GM21723 (cell line): ENCODE data around the gene DDR2.

Experiments used
- ATAC-seq: cut with Tn5 transposase; IDR thresholded peaks from one replicate; pipeline ENCODE4 v1.9.1; 2021; ENCODE audit warnings: mild to moderate bottlenecking, moderate library complexity; ENCODE audit not compliant: unreplicated experiment

The DDR2 gene

GRCh38 chr1:162694911-162695310 is 62.6 kb downstream of the DDR2 start:
- no peak for ATAC-seq

- ATAC-seq = no peak
These were observed 63.4 kb downstream of the DDR2 start for GRCh38 chr1:162695687-162696086.

- no peak for ATAC-seq
These were observed 64.1 kb downstream of the DDR2 start for GRCh38 chr1:162696286-162696862.

- ATAC-seq = no peak
These were observed 65.1 kb downstream of the DDR2 start for GRCh38 chr1:162697140-162697895.

- ATAC-seq = no peak
These were observed 67.1 kb downstream of the DDR2 start for GRCh38 chr1:162699366-162699765.

- ATAC-seq = no peak
These were observed 67.9 kb downstream of the DDR2 start for GRCh38 chr1:162700131-162700530.

- ATAC-seq = no peak
These were observed 69.0 kb downstream of the DDR2 start for GRCh38 chr1:162701286-162701685.

GRCh38 chr1:162702628-162703027 is 70.4 kb downstream of the DDR2 start:
- no peak for ATAC-seq

- ATAC-seq = no peak
These were observed 71.4 kb downstream of the DDR2 start for GRCh38 chr1:162703708-162704107.

- no peak for ATAC-seq
These were observed 72.6 kb downstream of the DDR2 start for GRCh38 chr1:162704673-162705424.

- ATAC-seq = no peak
These were observed 73.7 kb downstream of the DDR2 start for GRCh38 chr1:162706003-162706402.

- ATAC-seq = no peak
These were observed 74.3 kb downstream of the DDR2 start for GRCh38 chr1:162706606-162707005.

- ATAC-seq = no peak
These were observed 76.0 kb downstream of the DDR2 start for GRCh38 chr1:162708286-162708685.

GRCh38 chr1:162709132-162709860 is 77.0 kb downstream of the DDR2 start:
- ATAC-seq = no peak

GRCh38 chr1:162709870-162710269 is 77.6 kb downstream of the DDR2 start:
- no peak for ATAC-seq

GRCh38 chr1:162710345-162710744 is 78.1 kb downstream of the DDR2 start:
- no peak for ATAC-seq

GRCh38 chr1:162710780-162711465 is 78.7 kb downstream of the DDR2 start:
- no peak for ATAC-seq

GRCh38 chr1:162712317-162713029 is 80.2 kb downstream of the DDR2 start:
- no peak for ATAC-seq

GRCh38 chr1:162716123-162716522 is 83.9 kb downstream of the DDR2 start:
- no peak for ATAC-seq

GRCh38 chr1:162716552-162716951 is 84.3 kb downstream of the DDR2 start:
- no peak for ATAC-seq
